HepG2 (cell line): Measurements from ENCODE around the gene SLC35A2. TPM values are rescaled to one million over a fixed set of nuclear protein-coding genes. Genes with fewer than 3 reads are reported as not detected.

Experiments
- DR1 ChIP-seq: sonication (generic); formaldehyde crosslinking; IDR thresholded peaks from 2 replicates; pipeline ENCODE4 v1.8.0; 2021; ENCODE audit warnings: mild to moderate bottlenecking, missing genetic modification reagents, inconsistent platforms
- HNRNPK ChIP-seq: fragments of 200-400 bp; formaldehyde crosslinking; IDR thresholded peaks from 2 replicates; pipeline ENCODE4 v1.6.1; 2018; ENCODE audit warnings: low read length, low read depth, moderate library complexity, mild to moderate bottlenecking; ENCODE audit not compliant: poor library complexity, severe bottlenecking
- HOXA3 ChIP-seq: sonication (generic); formaldehyde crosslinking; IDR thresholded peaks from 2 replicates; pipeline ENCODE4 v1.5.0; 2020; ENCODE audit warnings: missing genetic modification reagents
- HOXD1 ChIP-seq: sonication (generic); formaldehyde crosslinking; IDR thresholded peaks from 2 replicates; pipeline ENCODE4 v1.5.0; 2020; ENCODE audit warnings: missing genetic modification reagents
- POGZ ChIP-seq: sonication (generic); formaldehyde crosslinking; IDR thresholded peaks from 2 replicates; pipeline ENCODE4 v1.4.0; 2020; ENCODE audit warnings: mild to moderate bottlenecking, missing genetic modification reagents
- RAD21 ChIP-seq: fragments of 450-650 bp; formaldehyde crosslinking; IDR thresholded peaks from 2 replicates; pipeline ENCODE4 v1.5.0; 2020; ENCODE audit warnings: mild to moderate bottlenecking
- SATB2 ChIP-seq: sonication (generic); formaldehyde crosslinking; IDR thresholded peaks from 2 replicates; pipeline ENCODE4 v1.5.0; 2020; ENCODE audit warnings: missing genetic modification reagents
- SETDB1 ChIP-seq: sonication (generic); formaldehyde crosslinking; IDR thresholded peaks from 2 replicates; pipeline ENCODE4 v1.5.1; 2020; ENCODE audit warnings: missing genetic modification reagents, mild to moderate bottlenecking, borderline replicate concordance
- SIN3A ChIP-seq: IDR thresholded peaks from 2 replicates; pipeline ENCODE4 v1.6.1; 2011; ENCODE audit warnings: low read depth, mild to moderate bottlenecking, control low read depth, low read length, borderline replicate concordance
- STAG1 ChIP-seq: sonication (generic); formaldehyde crosslinking; IDR thresholded peaks from 2 replicates; pipeline ENCODE4 v1.4.0; 2020; ENCODE audit warnings: missing genetic modification reagents
- SYNCRIP ChIP-seq: fragments of 200-400 bp; formaldehyde crosslinking; IDR thresholded peaks from 2 replicates; pipeline ENCODE4 v1.6.1; 2018; ENCODE audit warnings: mild to moderate bottlenecking, low read depth, low read length; ENCODE audit not compliant: insufficient read depth
- ZFP37 ChIP-seq: sonication (generic); formaldehyde crosslinking; IDR thresholded peaks from 2 replicates; pipeline ENCODE4 v1.4.0; 2020; ENCODE audit warnings: missing genetic modification reagents, borderline replicate concordance
- ZNF136 ChIP-seq: sonication (generic); formaldehyde crosslinking; IDR thresholded peaks from 2 replicates; pipeline ENCODE4 v1.8.1; 2022; ENCODE audit warnings: low read depth, mild to moderate bottlenecking, moderate library complexity, missing genetic modification reagents
- ZNF205 ChIP-seq: IDR thresholded peaks from 2 replicates; pipeline ENCODE4 v1.6.1; 2018; ENCODE audit warnings: missing biosample characterization, missing genetic modification reagents
- polyA plus RNA-seq, 8 experiments: library from polyadenylated mRNA; depleted of rRNA in 3 of 8; stranded (reverse) in 7 of 8; unstranded in 1 of 8; fragments of >200 nt; fragmentation: Illumina TruSeq in 4 of 8; extraction: Trizol in 4 of 8; gene quantifications; 2 replicates each; pipeline versions ENCODE4 v1.2.1 to v1.2.3, GENCODE V29; 2011 to 2016; ENCODE audit warnings: low read depth in 4 of 8, missing spikeins in 1 of 8, mixed read lengths in 1 of 8; ENCODE audit not compliant: insufficient read depth in 1 of 8
- total RNA-seq, 5 experiments: library from RNA; depleted of rRNA; stranded (reverse); fragments of >200 nt; fragmentation: Illumina TruSeq; extraction: Trizol; gene quantifications; 2 replicates each; pipeline ENCODE4 v1.2.3, GENCODE V29; 2016; ENCODE audit warnings: low read depth in 1 of 5
- TF ChIP-seq, protein P1 (sequence below): sonication (generic); formaldehyde crosslinking; IDR thresholded peaks from 2 replicates; pipeline ENCODE4 v1.4.0; 2020; ENCODE audit warnings: mild to moderate bottlenecking, missing genetic modification reagents, borderline replicate concordance
- TF ChIP-seq, protein P2 (sequence below): sonication (generic); formaldehyde crosslinking; IDR thresholded peaks from 2 replicates; pipeline ENCODE4 v1.9.0; 2021; ENCODE audit warnings: missing genetic modification reagents, borderline replicate concordance
- TF ChIP-seq, protein P3 (sequence below): sonication (generic); formaldehyde crosslinking; IDR thresholded peaks from 2 replicates; pipeline ENCODE4 v1.9.0; 2021; ENCODE audit warnings: missing genetic modification reagents, mild to moderate bottlenecking, borderline replicate concordance
- TF ChIP-seq, protein P4 (sequence below): sonication (generic); formaldehyde crosslinking; IDR thresholded peaks from 2 replicates; pipeline ENCODE4 v1.8.1; 2023; ENCODE audit warnings: mild to moderate bottlenecking, missing genetic modification reagents, borderline replicate concordance
- TF ChIP-seq, protein P5 (sequence below): IDR thresholded peaks from 2 replicates; pipeline ENCODE4 v1.6.1; 2012; ENCODE audit warnings: inconsistent platforms
- TF ChIP-seq, protein P6 (sequence below): IDR thresholded peaks from 2 replicates; pipeline ENCODE4 v1.6.1; 2016; ENCODE audit warnings: missing biosample characterization, missing genetic modification reagents, low read depth

SLC35A2 gene
- total and polyA plus RNA-seq, 2 of the 13 experiments (the other 11 are each of a cell fraction or from before 2014, with no cell fraction given), result 32.1 to 40.8 TPM

DNA sequence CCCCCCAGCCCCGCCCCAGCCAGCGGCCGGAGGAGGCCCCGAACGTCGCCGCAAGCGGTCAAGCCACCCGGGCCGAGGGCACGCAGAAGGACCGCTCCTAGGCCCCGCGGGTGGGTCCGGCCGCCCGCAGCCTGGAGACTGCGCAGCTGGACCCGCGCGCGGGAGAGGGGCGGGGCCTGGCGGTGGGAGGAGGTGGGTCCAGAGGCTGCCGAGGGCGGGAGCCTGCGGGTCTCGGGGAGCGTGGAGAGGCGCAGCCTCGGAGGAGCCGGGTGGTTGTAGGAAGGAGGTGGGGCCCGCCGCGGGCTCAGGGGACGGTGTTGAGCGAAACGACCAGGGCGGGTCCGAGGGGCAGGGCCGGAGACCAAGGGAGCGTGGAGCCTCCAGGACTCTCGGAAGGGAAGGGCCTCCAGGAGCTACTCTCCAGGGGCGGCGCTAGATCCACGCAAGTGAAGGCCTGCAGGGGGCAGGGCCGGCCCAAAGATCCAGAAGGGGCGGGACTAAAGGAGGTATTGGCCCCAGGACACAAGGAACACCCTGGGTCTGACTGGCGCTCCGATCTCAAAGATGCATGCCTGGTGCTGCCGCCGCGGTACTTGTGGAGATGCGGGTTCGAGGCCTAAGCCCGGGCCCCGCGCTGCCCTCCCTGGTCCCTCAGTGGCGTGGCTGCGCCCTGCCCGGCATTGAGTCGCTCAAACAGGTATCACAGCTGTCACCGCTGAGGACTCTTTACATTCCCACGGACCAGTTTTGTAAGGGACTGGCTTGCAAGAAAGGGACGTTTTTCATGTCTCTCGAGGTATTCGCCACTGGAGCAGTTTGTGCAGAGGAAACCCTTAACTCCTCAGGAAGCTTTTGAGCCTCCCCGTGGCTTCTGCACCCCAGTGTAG lies 19.8 kb downstream of the SLC35A2 start (continued):
- TF ChIP-seq POGZ (CRISPR knock-in tag), result 0 out of 2 replicates have a peak, but pooled peaks have one; percentile 34
- TF ChIP-seq, protein P1, sequence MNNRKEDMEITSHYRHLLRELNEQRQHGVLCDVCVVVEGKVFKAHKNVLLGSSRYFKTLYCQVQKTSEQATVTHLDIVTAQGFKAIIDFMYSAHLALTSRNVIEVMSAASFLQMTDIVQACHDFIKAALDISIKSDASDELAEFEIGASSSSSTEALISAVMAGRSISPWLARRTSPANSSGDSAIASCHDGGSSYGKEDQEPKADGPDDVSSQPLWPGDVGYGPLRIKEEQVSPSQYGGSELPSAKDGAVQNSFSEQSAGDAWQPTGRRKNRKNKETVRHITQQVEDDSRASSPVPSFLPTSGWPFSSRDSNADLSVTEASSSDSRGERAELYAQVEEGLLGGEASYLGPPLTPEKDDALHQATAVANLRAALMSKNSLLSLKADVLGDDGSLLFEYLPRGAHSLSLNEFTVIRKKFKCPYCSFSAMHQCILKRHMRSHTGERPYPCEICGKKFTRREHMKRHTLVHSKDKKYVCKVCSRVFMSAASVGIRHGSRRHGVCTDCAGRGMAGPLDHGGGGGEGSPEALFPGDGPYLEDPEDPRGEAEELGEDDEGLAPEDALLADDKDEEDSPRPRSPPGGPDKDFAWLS, result no peak
- TF ChIP-seq DR1 (CRISPR knock-in tag), result no peak
- TF ChIP-seq RAD21 (CRISPR knock-in tag), result peak; percentile 54
- TF ChIP-seq ZNF205 (CRISPR knock-in tag), result 0 out of 2 replicates have a peak, but pooled peaks have one; percentile 24
- TF ChIP-seq SATB2 (CRISPR knock-in tag), result no peak
- peak; percentile 43 for TF ChIP-seq HOXA3 (CRISPR knock-in tag)
- TF ChIP-seq, protein P2, sequence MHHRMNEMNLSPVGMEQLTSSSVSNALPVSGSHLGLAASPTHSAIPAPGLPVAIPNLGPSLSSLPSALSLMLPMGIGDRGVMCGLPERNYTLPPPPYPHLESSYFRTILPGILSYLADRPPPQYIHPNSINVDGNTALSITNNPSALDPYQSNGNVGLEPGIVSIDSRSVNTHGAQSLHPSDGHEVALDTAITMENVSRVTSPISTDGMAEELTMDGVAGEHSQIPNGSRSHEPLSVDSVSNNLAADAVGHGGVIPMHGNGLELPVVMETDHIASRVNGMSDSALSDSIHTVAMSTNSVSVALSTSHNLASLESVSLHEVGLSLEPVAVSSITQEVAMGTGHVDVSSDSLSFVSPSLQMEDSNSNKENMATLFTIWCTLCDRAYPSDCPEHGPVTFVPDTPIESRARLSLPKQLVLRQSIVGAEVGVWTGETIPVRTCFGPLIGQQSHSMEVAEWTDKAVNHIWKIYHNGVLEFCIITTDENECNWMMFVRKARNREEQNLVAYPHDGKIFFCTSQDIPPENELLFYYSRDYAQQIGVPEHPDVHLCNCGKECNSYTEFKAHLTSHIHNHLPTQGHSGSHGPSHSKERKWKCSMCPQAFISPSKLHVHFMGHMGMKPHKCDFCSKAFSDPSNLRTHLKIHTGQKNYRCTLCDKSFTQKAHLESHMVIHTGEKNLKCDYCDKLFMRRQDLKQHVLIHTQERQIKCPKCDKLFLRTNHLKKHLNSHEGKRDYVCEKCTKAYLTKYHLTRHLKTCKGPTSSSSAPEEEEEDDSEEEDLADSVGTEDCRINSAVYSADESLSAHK, result no peak
- TF ChIP-seq SYNCRIP, result no peak
- TF ChIP-seq, protein P3, sequence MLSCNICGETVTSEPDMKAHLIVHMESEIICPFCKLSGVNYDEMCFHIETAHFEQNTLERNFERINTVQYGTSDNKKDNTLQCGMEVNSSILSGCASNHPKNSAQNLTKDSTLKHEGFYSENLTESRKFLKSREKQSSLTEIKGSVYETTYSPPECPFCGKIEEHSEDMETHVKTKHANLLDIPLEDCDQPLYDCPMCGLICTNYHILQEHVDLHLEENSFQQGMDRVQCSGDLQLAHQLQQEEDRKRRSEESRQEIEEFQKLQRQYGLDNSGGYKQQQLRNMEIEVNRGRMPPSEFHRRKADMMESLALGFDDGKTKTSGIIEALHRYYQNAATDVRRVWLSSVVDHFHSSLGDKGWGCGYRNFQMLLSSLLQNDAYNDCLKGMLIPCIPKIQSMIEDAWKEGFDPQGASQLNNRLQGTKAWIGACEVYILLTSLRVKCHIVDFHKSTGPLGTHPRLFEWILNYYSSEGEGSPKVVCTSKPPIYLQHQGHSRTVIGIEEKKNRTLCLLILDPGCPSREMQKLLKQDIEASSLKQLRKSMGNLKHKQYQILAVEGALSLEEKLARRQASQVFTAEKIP, result no peak
- no peak for TF ChIP-seq ZFP37 (CRISPR knock-in tag)
- TF ChIP-seq, protein P4, sequence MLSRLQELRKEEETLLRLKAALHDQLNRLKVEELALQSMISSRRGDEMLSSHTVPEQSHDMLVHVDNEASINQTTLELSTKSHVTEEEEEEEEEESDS, result no peak
- TF ChIP-seq ZNF136, result no peak
- peak; percentile 40 for TF ChIP-seq HNRNPK
- TF ChIP-seq, protein P5, sequence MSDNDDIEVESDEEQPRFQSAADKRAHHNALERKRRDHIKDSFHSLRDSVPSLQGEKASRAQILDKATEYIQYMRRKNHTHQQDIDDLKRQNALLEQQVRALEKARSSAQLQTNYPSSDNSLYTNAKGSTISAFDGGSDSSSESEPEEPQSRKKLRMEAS, result 0 out of 2 replicates have a peak, but pooled peaks have one; percentile 10
- TF ChIP-seq STAG1 (CRISPR knock-in tag), result peak; percentile 52
- TF ChIP-seq SETDB1 (CRISPR knock-in tag), result no peak
- TF ChIP-seq, protein P6, sequence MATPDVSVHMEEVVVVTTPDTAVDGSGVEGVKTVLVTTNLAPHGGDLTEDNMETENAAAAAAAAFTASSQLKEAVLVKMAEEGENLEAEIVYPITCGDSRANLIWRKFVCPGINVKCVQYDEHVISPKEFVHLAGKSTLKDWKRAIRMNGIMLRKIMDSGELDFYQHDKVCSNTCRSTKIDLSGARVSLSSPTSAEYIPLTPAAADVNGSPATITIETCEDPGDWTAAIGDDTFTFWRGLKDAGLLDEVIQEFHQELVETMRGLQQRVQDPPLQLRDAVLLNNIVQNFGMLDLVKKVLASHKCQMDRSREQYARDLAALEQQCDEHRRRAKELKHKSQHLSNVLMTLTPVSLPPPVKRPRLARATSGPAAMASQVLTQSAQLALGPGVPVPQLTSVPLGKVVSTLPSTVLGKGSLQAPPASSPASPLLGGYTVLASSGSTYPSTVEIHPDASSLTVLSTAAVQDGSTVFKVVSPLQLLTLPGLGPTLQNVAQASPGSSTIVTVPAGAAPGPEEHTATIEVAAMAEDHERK (CRISPR knock-in tag), result no peak
- TF ChIP-seq SIN3A, result no peak
- no peak for TF ChIP-seq HOXD1 (CRISPR knock-in tag)
